HL-60/S4 (cell line): ENCODE data around the gene CFAP65.

Experiments used
- in situ Hi-C: fragments of 300-500 bp; cut with MboI; formaldehyde crosslinking; loops from 2 replicates; pipeline ENCODE4 v1.14.3; 2022; ENCODE audit warnings: low sequenced_read_pairs

Gene CFAP65

GRCh38 chr2:219062081-219062480 lies 20.8 kb upstream of the CFAP65 start:
- in situ Hi-C loops: no loop called here

DNA sequence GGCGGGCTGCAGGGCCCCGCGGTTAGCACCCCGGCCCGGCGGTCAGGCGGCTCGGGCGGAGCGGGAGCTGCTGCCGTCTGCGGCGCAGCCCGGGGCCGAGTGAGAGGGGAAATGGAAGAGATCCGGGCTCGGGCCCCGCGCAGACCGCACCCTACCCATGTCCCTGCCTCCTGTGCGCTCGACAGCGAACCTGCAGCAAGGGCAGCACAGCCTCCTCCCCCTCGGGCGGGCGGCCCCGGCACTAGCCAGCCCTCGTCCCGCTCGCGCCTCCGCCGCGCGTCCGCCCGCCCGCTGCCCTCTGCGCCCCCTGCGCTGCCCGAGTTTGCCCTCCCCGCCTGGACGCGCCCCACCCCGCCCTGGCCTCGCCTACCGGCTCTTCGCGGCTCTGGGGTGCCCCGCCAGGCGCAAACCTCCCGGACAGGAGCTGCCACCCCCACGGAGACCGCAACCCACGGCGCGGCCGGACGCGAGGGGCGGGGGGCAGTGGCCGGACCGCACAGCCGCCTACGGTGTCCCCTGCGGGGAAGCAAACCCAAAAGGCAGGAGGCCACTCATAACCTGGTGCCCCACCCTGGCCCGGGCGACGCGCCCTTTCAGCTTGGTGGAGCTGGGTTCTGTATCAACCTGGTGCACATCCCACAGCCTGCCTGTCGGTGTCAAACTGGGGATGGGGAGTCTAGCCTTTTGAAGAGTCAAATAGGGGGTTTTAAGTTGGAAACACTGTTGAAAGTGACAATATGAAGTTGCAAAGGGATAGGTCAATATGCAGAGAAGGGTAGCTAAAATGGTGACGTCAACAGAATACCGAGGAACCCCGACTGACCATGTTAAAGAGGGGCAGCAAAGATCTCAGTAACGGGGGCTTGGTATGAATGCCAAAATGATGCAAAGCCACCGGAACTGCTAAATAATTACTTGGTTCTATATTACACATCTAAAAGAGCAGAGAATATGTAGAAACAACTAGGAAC lies 19.8 kb upstream of the CFAP65 start, which contains the start of gene IHH:
IHH (minus strand) TSS at position 101 of the 971 bp plus-strand sequence. CDS start 454 bp downstream, outside the sequence.
- in situ Hi-C loops: no loop called here

DNA sequence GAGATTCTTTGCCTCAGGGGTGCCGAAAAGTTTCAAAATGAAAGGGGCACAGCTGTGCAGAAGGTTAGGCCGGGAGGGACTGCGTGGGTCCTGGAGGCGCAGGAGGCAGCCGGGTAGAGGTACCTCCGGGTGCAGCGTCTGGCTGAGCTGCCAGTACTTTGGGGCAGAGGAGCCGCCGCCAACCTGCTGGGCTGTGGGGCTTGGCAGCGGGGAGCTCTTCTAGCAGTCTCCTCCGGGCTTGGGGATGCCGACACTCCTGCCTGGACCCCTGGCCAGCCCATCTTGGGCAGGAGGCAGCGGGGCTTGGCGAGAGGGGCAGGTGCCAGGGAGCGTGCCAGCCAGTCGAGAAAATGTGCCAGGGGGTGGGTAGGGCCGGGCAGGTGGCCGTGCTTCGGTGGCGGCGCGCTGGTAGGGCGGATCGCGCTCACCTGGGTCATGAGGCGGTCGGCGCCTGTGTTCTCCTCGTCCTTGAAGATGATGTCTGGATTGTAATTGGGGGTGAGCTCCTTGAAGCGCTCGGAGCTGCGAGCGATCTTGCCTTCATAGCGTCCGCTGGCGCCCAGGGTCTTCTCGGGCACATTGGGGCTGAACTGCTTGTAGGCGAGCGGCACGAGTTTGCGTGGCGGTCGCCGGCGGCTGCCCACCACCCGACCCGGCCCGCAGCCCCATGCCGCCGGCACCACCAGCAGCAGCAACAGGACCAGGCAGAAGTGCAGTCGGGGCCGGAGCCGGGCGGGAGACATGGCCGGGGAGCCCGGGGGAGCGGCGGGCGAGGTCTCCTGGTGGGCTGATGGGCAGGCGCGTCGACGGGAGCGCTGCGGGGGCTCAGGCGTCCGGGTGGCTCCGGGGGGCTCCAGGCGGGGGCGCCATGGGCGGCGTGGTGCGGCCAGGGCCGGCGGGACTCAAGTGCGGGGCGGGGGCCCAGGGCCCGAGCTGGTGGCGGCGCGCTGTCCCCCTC lies 18.7 kb upstream of the CFAP65 start:
- in situ Hi-C loops: loop anchor here (10.0 kb wide), 2 partner anchors 95 to 245 kb away; partner anchors contain the start of gene PTPRN

DNA sequence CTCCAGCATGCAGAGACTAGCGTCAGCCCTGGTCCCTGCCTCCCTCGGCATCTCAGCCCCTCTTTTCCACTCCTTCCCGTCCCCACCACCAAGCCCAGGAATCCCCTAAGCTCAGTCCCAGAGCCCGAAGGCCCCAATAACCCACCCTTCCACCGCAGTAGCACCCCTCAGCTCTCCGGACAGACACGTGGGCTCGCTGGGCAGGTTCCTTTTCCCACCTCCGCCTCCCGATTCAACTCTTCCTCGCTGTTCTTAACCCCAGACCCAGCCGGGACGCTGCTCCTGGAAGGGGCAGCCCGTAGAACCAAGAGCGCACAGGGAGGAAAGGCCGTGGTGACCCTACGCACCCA lies 18.0 kb upstream of the CFAP65 start:
- in situ Hi-C loops: loop anchor here (10.0 kb wide), 2 partner anchors 95 to 245 kb away; partner anchors contain the start of gene PTPRN

- in situ Hi-C loops: loop anchor here (10.0 kb wide), 2 partner anchors 96 to 246 kb away; partner anchors contain the start of gene PTPRN
Measured at GRCh38 chr2:219058541-219059374, 17.4 kb upstream of the CFAP65 start.

DNA sequence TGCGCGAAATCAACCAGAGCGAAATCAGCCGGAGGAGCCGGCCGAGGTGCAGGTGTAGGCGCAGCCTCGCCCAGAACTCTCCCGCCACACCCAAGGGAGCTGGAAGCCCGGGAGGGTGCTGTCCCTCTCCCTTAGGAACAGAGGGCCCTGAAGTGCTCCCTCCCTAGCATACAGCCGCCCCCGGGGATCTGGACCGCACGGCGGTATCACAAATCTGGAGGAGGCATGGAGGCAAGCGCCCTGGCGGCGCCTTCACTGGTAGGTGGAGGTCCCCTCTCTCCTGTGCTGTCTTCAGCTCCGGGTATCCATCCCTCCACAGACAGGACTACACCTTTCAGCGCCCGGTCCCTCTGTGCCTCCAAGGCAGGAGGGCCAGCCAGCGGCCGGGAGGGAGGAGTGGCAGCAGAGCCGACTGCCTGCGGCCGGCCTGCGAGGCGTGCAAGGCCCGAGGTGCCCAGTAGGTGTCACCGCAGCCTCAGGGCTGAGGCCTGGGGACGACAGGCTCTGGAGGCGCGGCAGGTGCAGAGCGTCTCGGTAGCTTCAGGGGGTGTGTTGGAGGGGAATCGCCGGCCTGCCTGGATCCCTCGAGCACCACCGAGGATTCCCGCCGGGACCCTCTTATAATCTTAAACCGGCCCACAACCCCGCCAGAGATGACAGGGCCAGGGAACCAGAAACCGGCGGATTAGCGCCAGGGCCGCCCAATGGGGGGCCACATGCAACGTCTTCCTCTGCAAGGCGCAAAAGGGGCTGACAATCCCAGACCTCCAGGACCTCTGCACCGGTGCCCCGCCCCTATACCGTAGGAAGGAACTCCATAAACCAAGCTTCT lies 16.6 kb upstream of the CFAP65 start:
- in situ Hi-C loops: loop anchor here (10.0 kb wide), 2 partner anchors 97 to 247 kb away; partner anchors contain the start of gene PTPRN

DNA sequence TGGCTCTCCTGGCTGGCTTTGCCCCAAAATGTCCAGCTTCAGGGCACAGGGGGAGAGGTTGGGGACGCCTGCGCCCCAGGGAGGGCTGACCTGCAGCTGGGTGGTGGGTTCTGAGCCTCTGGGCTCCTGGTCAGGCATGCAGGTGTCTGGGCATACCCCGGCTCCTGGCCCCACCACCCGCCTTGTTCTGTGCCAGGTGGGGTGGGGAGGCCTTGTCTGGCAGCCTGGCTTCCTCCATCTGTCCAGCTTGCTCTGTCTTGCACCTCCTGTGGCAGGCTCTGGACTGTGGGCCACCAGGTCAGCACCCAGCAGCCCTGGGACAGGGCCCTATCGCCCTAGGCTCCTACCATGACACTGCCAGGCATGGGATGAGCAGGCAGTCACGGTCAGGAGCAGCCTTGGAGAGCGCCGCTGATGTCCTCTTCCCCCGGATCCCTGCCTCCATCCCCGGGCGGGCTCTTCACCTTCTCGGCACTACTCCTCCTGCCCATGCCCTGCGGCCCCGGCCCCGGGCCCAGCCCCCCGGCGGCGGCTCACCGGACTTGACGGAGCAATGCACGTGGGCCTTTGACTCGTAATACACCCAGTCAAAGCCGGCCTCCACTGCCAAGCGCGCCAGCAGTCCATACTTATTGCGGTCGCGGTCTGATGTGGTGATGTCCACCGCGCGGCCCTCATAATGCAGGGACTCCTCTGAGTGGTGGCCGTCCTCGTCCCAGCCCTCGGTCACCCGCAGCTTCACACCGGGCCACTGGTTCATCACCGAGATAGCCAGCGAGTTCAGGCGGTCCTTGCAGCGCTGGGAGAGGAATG lies 15.8 kb upstream of the CFAP65 start:
- in situ Hi-C loops: loop anchor here (10.0 kb wide), 2 partner anchors 98 to 248 kb away; partner anchors contain the start of gene PTPRN

DNA sequence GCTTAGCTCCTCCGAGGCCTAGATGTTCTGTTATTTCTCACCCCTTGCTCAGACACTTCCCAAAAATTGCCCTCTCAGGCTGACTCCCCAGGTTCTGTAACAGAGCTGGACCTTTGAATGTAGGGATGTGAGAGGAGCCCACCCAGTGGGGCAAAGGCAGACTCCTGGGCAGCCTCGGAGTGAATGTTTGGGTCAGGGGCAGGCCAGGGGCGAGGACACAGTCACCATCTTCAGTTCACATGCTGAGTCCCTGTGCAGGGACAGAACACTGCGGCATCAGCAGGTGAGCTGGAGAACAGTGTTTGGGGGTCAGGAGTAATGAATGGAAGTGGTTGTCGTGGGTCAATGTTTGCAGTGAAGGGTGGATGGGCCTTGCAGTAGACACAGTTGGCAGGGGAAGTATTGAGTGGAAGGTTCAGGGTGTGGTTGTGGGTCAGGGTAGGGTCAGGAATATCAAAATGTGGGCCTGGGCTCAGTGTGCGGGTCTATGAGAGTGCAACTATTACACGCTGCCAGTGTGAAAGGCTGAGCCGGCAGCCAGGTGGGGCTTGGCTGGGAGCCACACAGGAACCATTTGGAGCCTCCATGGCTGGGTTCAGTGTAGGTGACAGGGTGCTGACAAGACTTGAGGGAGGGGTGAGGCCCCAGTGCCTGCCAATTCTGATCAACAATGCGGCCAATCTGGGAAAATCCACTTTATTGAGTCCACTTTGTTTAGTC lies 15.0 kb upstream of the CFAP65 start:
- in situ Hi-C loops: loop anchor here (10.0 kb wide), 2 partner anchors 98 to 248 kb away; partner anchors contain the start of gene PTPRN

DNA sequence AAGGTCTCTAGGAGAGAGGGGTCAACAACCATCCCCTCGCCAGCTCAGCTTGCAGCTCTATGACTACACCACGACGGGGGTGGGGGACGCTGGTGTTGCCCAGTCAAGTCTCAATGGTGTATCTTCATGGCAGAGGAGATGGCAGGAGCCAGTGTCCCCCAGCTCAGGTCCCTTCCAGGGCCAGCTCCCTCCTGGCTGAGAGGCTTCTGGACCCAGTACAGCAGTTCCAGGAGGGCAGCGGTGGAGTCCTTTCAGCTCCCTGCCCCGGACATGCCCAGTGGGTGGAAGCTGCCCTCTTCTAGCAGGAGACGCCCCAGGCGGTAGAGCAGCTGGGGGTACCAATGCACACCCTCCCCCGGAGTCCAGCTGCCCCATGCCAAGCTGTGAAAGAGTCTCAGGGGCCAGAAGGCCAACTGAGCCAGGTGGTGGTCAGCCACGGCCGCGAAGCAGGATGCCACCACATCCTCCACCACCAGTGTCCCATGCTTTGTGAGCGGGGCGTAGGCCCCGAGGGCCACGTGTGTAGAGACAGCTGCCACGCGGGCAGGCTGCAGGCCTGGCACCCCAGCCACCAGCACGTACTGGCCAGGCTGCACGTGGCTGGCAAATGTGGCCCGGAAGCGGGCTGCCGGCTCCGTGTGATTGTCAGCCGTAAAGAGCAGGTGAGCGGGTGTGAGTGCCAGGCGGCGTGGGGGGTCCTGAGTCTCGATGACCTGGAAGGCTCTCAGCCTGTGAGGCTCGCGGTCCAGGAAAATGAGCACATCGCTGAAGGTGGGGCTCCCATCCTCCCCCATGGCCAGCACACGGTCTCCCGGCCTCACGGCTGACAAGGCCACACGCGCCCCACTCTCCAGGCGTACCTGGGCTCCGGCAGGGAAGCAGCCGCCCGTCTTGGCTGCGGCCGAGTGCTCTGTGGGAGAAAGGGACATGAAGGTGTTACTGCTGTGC lies 13.9 kb upstream of the CFAP65 start:
- in situ Hi-C loops: loop anchor here (10.0 kb wide), 2 partner anchors 100 to 250 kb away; partner anchors contain the start of gene PTPRN

- in situ Hi-C loops: no loop called here
Measured at GRCh38 chr2:219049282-219049681, 8.0 kb upstream of the CFAP65 start.

GRCh38 chr2:219045937-219046550 lies 4.7 kb upstream of the CFAP65 start:
- in situ Hi-C loops: no loop called here

DNA sequence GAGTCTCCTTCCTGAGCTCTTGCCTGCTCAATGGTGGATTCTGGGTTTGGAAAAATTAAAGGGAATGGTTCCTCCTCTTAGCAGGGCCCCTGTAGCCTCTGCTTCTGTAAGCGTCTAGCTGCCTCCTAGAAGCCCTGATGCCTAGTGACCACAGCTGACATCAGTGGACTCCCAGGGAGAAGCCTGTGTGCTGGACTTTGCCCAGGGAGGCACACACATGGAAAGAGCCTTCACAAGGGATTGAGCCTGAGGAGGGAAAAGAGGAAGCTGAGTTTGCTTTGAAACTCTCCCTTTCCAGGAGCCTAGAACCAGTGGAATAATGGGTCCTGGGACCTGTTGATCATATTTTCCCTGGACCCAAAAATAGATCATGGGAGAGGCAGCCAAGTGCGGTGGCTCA lies 1.4 kb upstream of the CFAP65 start:
- in situ Hi-C loops: no loop called here

DNA sequence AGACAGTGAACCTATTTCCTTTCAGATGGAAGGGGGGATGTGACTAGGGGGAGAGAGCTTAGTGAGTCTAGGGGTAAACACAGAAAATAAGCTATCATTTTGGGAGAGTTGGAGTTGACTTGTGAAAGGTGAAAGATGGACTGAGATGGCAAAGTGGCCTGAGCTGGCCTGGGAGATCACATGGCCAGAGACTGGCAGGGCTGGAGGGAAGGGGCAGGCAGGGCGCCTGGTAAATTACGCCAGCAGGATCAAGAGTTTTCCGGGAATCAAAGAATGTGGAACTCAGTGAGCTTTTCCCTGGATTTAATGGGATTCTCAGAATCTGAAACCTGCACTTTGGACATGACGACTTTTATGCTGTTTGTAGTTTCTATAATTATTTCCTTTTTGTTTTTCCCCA lies 841 bp upstream of the CFAP65 start:
- in situ Hi-C loops: no loop called here

- in situ Hi-C loops: no loop called here
Measured at GRCh38 chr2:219038600-219038999, 2.7 kb downstream of the CFAP65 start.

- in situ Hi-C loops: no loop called here
Measured at GRCh38 chr2:219037783-219038499, 3.4 kb downstream of the CFAP65 start.
